GM23248 (cell line): ENCODE data around the gene PRSS50. TPM values are rescaled to one million over a fixed set of nuclear protein-coding genes. Genes with fewer than 3 reads are reported as not detected.

Experiments
- DNase-seq: peaks from one replicate; pipeline ENCODE4 v3.0.0-alpha.2; 2015
- H2AFZ ChIP-seq: fragments of 200-600 bp; sonication (generic); 2 replicates; pipeline ENCODE4 v1.6.1; 2016; ENCODE audit warnings: antibody characterized with exemption
- H3F3A ChIP-seq: fragments of 200-600 bp; sonication (generic); 2 replicates; pipeline ENCODE4 v1.6.1; 2016; ENCODE audit warnings: mild to moderate bottlenecking, antibody characterized with exemption, mixed run types; ENCODE audit not compliant: insufficient read depth
- H3K27ac ChIP-seq: fragments of 200-600 bp; sonication (generic); 2 replicates; pipeline ENCODE4 v1.5.1; 2016; ENCODE audit warnings: mild to moderate bottlenecking
- H3K27me3 ChIP-seq: fragments of 200-600 bp; sonication (generic); replicated peaks from 2 replicates; pipeline ENCODE4 v1.6.1; 2016; ENCODE audit warnings: mild to moderate bottlenecking; ENCODE audit not compliant: insufficient read depth
- H3K36me3 ChIP-seq: fragments of 200-600 bp; sonication (generic); 2 replicates; pipeline ENCODE4 v1.6.1; 2016; ENCODE audit warnings: low read depth, mild to moderate bottlenecking
- H3K4me1 ChIP-seq: fragments of 200-600 bp; sonication (generic); 2 replicates; pipeline ENCODE4 v1.6.1; 2016; ENCODE audit warnings: mild to moderate bottlenecking; ENCODE audit not compliant: insufficient read depth
- H3K4me2 ChIP-seq: fragments of 200-600 bp; sonication (generic); one replicate; pipeline ENCODE4 v1.6.1; 2016; ENCODE audit warnings: mild to moderate bottlenecking; ENCODE audit not compliant: unreplicated experiment
- H3K4me3 ChIP-seq: fragments of 200-600 bp; sonication (generic); 2 replicates; pipeline ENCODE4 v1.5.1; 2016; ENCODE audit warnings: mild to moderate bottlenecking
- H3K79me2 ChIP-seq: fragments of 200-600 bp; sonication (generic); 2 replicates; pipeline ENCODE4 v1.6.1; 2016; ENCODE audit warnings: mild to moderate bottlenecking; ENCODE audit not compliant: insufficient read depth
- H3K9ac ChIP-seq: fragments of 200-600 bp; sonication (generic); 2 replicates; pipeline ENCODE4 v1.6.1; 2016; ENCODE audit warnings: mild to moderate bottlenecking
- H3K9me2 ChIP-seq: fragments of 200-600 bp; sonication (generic); 2 replicates; pipeline ENCODE4 v1.6.1; 2016; ENCODE audit warnings: mixed run types, mild to moderate bottlenecking, moderate library complexity; ENCODE audit not compliant: insufficient read depth
- H3K9me3 ChIP-seq: fragments of 200-600 bp; sonication (generic); one replicate; pipeline ENCODE4 v1.6.1; 2017; ENCODE audit warnings: low read depth
- H4K20me1 ChIP-seq: fragments of 200-600 bp; sonication (generic); 2 replicates; pipeline ENCODE4 v1.6.0; 2016; ENCODE audit not compliant: insufficient read depth
- EZH2 ChIP-seq: fragments of 200-600 bp; sonication (generic); IDR thresholded peaks from 2 replicates; pipeline ENCODE4 v1.6.1; 2018; ENCODE audit warnings: antibody characterized with exemption, mild to moderate bottlenecking; ENCODE audit not compliant: insufficient read depth, poor library complexity, severe bottlenecking
- EZH2phosphoT487 ChIP-seq: fragments of 200-600 bp; sonication (generic); IDR thresholded peaks from 2 replicates; pipeline ENCODE4 v1.6.1; 2018; ENCODE audit warnings: antibody characterized with exemption, moderate library complexity, mild to moderate bottlenecking, low read depth; ENCODE audit not compliant: insufficient read depth
- WGBS, 2 experiments: methylation state at CpG; one replicate each; pipeline ENCODE4 v1.1.6; 2015 to 2017; ENCODE audit warnings: low lambda C conversion rate in 2 of 2, low coverage in 1 of 2; ENCODE audit errors: missing lambda C conversion rate in 2 of 2; 5-methylcytosine and 5-hydroxymethylcytosine counted together
- in situ Hi-C: fragments of 300-500 bp; cut with MboI; formaldehyde crosslinking; loops from 2 replicates; pipeline ENCODE4 v1.15.0; 2020
- polyA plus RNA-seq: library from polyadenylated mRNA; unstranded; fragments of >200 nt; fragmentation: Nextera tagmentation; extraction: Ambion mirVana; gene quantifications from 2 replicates; pipeline ENCODE4 v1.2.1, GENCODE V29; 2016
- total RNA-seq: library from RNA; depleted of rRNA; stranded (reverse); fragments of >200 nt; shearing (Covaris generic); gene quantifications from 2 replicates; pipeline ENCODE4 v1.2.3, GENCODE V29; 2014

PRSS50 gene
- total and polyA plus RNA-seq, 2 experiments from 2014 or later, result not detected

GRCh38 chr3:46716461-46717441, 918 bp downstream of the PRSS50 start:
- no peak overlapping the region for H3K4me3 ChIP-seq
- in situ Hi-C loops, result loop anchor here (10.0 to 25.0 kb wide), 2 partner anchors 178 to 646 kb away; no protein-coding TSS in a partner anchor

GRCh38 chr3:46715507-46716175, 2.0 kb downstream of the PRSS50 start:
- H3K27me3 ChIP-seq, result 0 out of 2 replicates have a peak, but pooled peaks cover 7% of the 10 kb centered on the region
- no peak for TF ChIP-seq EZH2phosphoT487
- TF ChIP-seq EZH2, result no peak

More at GRCh38 chr3:46716461-46717441, 918 bp downstream of the PRSS50 start:
- no peak for DNase-seq
- Histone ChIP-seq H4K20me1 (no peaks in the 10 kb centered on the region), H3F3A (no peaks in the 10 kb centered on the region), H3K4me1 (no peaks in the 10 kb centered on the region), H2AFZ (no peak overlapping the region), H3K4me2 (no peak overlapping the region), H3K27me3 (0 out of 2 replicates have a peak, but pooled peaks cover 9% of the 10 kb centered on the region), H3K9ac (no peak overlapping the region), H3K36me3 (no peaks in the 10 kb centered on the region), H3K9me3 (no peaks in the 10 kb centered on the region), H3K27ac (no peak overlapping the region), H3K9me2 (no peaks in the 10 kb centered on the region), H3K79me2 (no peaks in the 10 kb centered on the region)
- TF ChIP-seq EZH2phosphoT487 (no peak), EZH2 (no peak)
- 82 to 84% methylated on average over 19 of the region's 19 CpGs for WGBS, 2 experiments

GRCh38 chr3:46714728-46715506, 2.8 kb downstream of the PRSS50 start:
- Histone ChIP-seq H3K4me1 (no peaks in the 10 kb centered on the region), H3K4me2 (no peak overlapping the region), H3K27ac (no peak overlapping the region), H3K27me3 (0 out of 2 replicates have a peak, but pooled peaks cover 2% of the 10 kb centered on the region), H3K79me2 (no peaks in the 10 kb centered on the region), H3F3A (no peaks in the 10 kb centered on the region), H3K9me3 (no peaks in the 10 kb centered on the region), H3K36me3 (no peaks in the 10 kb centered on the region), H3K4me3 (no peak overlapping the region), H2AFZ (no peak overlapping the region), H3K9ac (no peak overlapping the region), H3K9me2 (no peaks in the 10 kb centered on the region), H4K20me1 (no peaks in the 10 kb centered on the region)
- 63 to 66% methylated on average over 10 of the region's 10 CpGs for WGBS, 2 experiments
- in situ Hi-C loops, result loop anchor here (10.0 to 25.0 kb wide), 2 partner anchors 180 to 647 kb away; no protein-coding TSS in a partner anchor
- no peak for DNase-seq
- TF ChIP-seq EZH2phosphoT487, result no peak
- no peak for TF ChIP-seq EZH2

More at GRCh38 chr3:46715507-46716175, 2.0 kb downstream of the PRSS50 start:
- DNase-seq, result no peak
- no peak overlapping the region for H3K27ac ChIP-seq
- no peaks in the 10 kb centered on the region for H3K9me3 ChIP-seq
- H3K4me2 ChIP-seq, result no peak overlapping the region
- H3K9ac ChIP-seq, result no peak overlapping the region
- WGBS, 2 experiments, result 75 to 81% methylated on average over 11 of the region's 11 CpGs
- H4K20me1 ChIP-seq, result no peaks in the 10 kb centered on the region
- H3K9me2 ChIP-seq, result no peaks in the 10 kb centered on the region
- H3K4me1 ChIP-seq, result no peaks in the 10 kb centered on the region
- H3K79me2 ChIP-seq, result no peaks in the 10 kb centered on the region
- H3K4me3 ChIP-seq, result no peak overlapping the region
- no peaks in the 10 kb centered on the region for H3K36me3 ChIP-seq
- in situ Hi-C loops, result loop anchor here (10.0 to 25.0 kb wide), 2 partner anchors 179 to 647 kb away; no protein-coding TSS in a partner anchor
- no peak overlapping the region for H2AFZ ChIP-seq
- H3F3A ChIP-seq, result no peaks in the 10 kb centered on the region
